IgD-negative memory B cell (primary cell): ENCODE results near the gene HAP1. TPM values are rescaled to one million over a fixed set of nuclear protein-coding genes. Genes with fewer than 3 reads are reported as not detected.
"Not testable (repeated sequence)": the region's sequence is repeated elsewhere in the genome, so short reads cannot be mapped to it uniquely, and the experiment has no call there.

Experiments used
- H3K27ac Mint-ChIP-seq, 3 donors: one replicate each; pipeline ENCODE4 v1.8.0; 2020 to 2022; ENCODE audit warnings: mild to moderate bottlenecking in 3 of 3, mixed read lengths in 3 of 3, moderate library complexity in 1 of 3
- H3K27me3 Mint-ChIP-seq: one replicate; pipeline ENCODE4 v1.8.0; 2021; ENCODE audit warnings: mixed read lengths
- H3K36me3 Mint-ChIP-seq: one replicate; pipeline ENCODE4 v1.8.0; 2020; ENCODE audit warnings: mild to moderate bottlenecking, mixed read lengths
- H3K4me1 Mint-ChIP-seq, 3 donors: one replicate each; pipeline ENCODE4 v1.8.0; 2020 to 2022; ENCODE audit warnings: mixed read lengths in 3 of 3, mild to moderate bottlenecking in 1 of 3
- H3K4me3 Mint-ChIP-seq, 4 donors: one replicate each; pipeline ENCODE4 v1.8.0; 2020 to 2022; ENCODE audit warnings: mild to moderate bottlenecking in 4 of 4, mixed read lengths in 4 of 4, moderate library complexity in 3 of 4
- H3K9me3 Mint-ChIP-seq, 3 donors: one replicate each; pipeline ENCODE4 v1.8.0; 2020 to 2021; ENCODE audit warnings: mixed read lengths in 3 of 3, mild to moderate bottlenecking in 1 of 3
- polyA plus RNA-seq: library from polyadenylated mRNA; unstranded; fragments of 300-500 nt; fragmentation: Illumina TruSeq; gene quantifications from one replicate; pipeline ENCODE4 v1.2.3, GENCODE V29; 2021

Gene HAP1
- polyA plus RNA-seq = not detected

GRCh38 chr17:41734139-41734948 lies at the start of gene HAP1:
HAP1 (minus strand) TSS chr17:41734643; CDS start chr17:41734634, 9 bp downstream.
- H3K36me3 Mint-ChIP-seq = peaks cover 1% of the 10 kb centered on the region
- peaks cover 0 to 2% (median 0%) of the 10 kb centered on the region in 3 donors for H3K9me3 Mint-ChIP-seq
- peak within 1 kb of the TSS; percentile 28 to 88 (median 72) for H3K4me3 Mint-ChIP-seq

GRCh38 chr17:41782142-41782541 lies 47.7 kb upstream of the HAP1 start:
- Mint-ChIP-seq H3K36me3 (peaks cover 4% of the 10 kb centered on the region), H3K4me3 (peak overlapping the region in 2 of 4 donors; percentile 68 to 79), H3K9me3 (no peaks in the 10 kb centered on the region), H3K4me1 (peaks cover 20 to 30% (median 21%) of the 10 kb centered on the region in 3 donors), H3K27me3 (peaks cover 3% of the 10 kb centered on the region), H3K27ac (no peak overlapping the region)

More at GRCh38 chr17:41734139-41734948, at the start of gene HAP1:
- Mint-ChIP-seq H3K27ac (peak within 1 kb of the TSS in 1 of 3 donors; percentile 6), H3K4me1 (peaks cover 4 to 9% (median 5%) of the 10 kb centered on the region in 3 donors), H3K27me3 (peaks cover 37% of the 10 kb centered on the region)

DNA sequence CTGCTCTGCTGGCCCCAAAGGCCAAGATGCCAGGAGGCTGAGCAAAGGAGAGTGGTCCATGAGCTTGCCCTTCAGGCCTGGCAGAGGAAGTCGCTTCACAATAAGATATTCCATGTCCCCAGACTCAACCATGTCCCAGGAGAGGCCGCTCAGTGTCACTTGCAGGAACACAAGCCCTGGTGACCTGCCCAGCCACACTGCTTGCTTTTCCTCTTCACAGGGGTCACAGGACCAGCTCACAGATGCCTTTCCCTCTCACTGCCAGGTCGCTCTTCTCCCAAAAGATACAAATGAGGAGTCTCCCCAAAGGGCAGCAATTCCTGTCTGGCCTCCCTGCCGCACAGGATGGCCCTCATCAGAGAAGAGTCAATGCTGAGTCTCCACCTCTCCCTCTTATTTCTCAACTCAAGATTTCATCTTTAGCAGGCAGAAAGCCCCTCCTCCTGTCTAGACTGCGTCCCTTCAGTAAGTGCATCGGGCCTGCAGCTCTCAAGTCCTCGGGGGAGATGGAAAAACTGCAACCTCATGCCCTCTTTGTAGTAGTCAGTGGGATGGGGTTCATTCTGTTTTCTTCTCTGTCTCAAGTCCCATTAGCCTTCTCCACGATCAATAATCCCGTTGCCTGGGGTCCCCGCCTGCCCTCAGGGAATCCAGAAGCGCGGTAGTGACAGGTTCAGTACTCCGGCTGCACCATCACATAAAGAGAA lies 47.1 kb upstream of the HAP1 start:
- no peaks in the 10 kb centered on the region for H3K9me3 Mint-ChIP-seq
- H3K27me3 Mint-ChIP-seq = peaks cover 3% of the 10 kb centered on the region
- H3K4me3 Mint-ChIP-seq = peak overlapping the region in 2 of 4 donors; percentile 68 to 79
- no peak overlapping the region for H3K27ac Mint-ChIP-seq
- H3K4me1 Mint-ChIP-seq = peaks cover 17 to 24% (median 21%) of the 10 kb centered on the region in 3 donors
- H3K36me3 Mint-ChIP-seq = peaks cover 4% of the 10 kb centered on the region

DNA sequence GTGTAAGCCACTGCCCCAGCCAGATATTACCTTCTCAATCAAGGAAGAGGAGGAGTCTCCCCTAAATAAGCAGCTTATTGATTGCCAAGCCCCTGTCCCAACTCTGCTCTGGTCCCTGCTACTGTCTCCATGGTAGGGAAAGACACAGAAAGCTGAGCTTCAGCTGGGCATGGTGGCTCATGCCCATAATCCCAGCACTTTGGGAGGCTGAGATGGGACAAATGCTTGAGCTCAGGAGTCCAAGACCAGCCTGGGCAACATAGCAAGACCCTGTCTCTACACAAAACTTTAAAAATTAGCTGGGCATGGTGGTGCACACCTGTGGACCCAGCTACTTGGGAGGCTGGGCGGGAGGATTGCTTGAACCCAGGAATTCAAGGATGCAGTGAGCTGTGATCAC lies 45.5 kb upstream of the HAP1 start:
- H3K36me3 Mint-ChIP-seq = peaks cover 7% of the 10 kb centered on the region
- H3K4me1 Mint-ChIP-seq = peaks cover 13 to 26% (median 18%) of the 10 kb centered on the region in 3 donors
- H3K27ac Mint-ChIP-seq = no peak overlapping the region
- peaks cover 5% of the 10 kb centered on the region for H3K27me3 Mint-ChIP-seq
- H3K9me3 Mint-ChIP-seq = no peaks in the 10 kb centered on the region
- no peak overlapping the region for H3K4me3 Mint-ChIP-seq

DNA sequence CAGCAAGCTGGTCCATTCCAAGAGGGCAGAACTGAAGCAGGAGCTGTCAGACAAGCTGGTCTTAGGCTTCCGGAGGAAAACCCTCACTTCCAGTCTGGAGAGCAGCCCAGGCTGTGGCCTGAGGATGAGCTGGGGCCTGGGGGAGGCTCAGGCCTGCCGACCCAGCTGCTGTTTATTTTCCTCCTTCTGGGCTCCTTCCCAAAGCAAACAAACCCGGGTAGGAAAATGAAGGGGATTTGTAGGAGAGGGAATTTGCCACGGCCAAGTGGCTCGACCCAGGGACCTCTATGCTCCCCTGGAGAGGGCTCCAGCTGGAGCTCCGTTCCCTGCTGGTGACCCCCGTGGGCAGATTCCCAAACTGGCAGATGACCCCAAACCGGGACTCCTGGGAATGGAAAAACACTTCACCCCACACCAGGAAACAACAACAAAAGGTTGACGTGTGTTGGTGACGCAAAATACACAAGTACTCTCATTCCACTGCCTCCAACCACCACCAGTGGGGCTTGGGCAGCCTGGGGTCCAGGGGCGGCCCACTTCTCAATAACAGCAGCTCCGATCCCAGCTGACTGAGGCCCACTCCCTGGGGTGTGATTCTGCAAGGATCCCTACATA lies 43.2 kb upstream of the HAP1 start:
- Mint-ChIP-seq H3K4me3 (no peak overlapping the region), H3K27ac (no peak overlapping the region), H3K27me3 (peaks cover 2% of the 10 kb centered on the region), H3K36me3 (peaks cover 7% of the 10 kb centered on the region), H3K9me3 (no peaks in the 10 kb centered on the region), H3K4me1 (peaks cover 5 to 23% (median 10%) of the 10 kb centered on the region in 3 donors)

- peaks cover 2% of the 10 kb centered on the region for H3K27me3 Mint-ChIP-seq
- no peak overlapping the region for H3K4me3 Mint-ChIP-seq
- peaks cover 7% of the 10 kb centered on the region for H3K36me3 Mint-ChIP-seq
- H3K27ac Mint-ChIP-seq = no peak overlapping the region
- H3K9me3 Mint-ChIP-seq = no peaks in the 10 kb centered on the region
- H3K4me1 Mint-ChIP-seq = peaks cover 3 to 18% (median 7%) of the 10 kb centered on the region in 3 donors
Measured at GRCh38 chr17:41777157-41777573, 42.7 kb upstream of the HAP1 start.

DNA sequence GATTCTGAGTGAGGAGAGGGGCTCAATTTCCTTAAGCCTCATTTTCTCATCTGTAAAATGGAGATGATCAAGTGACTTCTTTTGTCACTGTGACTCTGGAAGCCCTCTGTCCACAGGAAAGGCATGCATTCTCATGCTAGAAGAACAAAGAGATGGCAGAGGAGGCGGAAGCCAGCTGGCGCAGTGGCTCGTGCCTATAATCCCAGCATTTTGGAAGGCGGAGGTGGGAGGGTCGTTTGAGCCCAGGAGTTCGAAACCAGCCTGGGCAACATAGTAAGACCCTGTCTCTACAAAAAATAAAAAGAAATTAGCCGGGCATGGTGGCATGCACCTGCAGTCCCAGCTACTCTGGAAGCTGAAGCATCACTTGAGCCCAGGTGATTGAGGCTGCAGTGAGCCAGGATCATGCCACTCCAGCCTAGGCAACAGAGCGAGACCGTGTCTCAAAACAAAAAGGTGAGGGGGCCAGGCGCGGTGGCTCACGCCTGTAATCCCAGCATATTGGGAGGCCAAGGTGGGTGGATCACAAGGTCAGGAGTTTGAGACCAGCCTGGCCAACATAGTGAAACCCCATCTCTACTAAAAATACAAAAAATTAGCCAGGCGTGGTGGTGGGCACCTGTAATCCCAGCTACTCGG lies 41.9 kb upstream of the HAP1 start:
- not testable (repeated sequence) for H3K4me3 Mint-ChIP-seq, H3K36me3 Mint-ChIP-seq, H3K27me3 Mint-ChIP-seq, H3K9me3 Mint-ChIP-seq
- Mint-ChIP-seq H3K4me1 (peaks cover 4 to 11% (median 4%) of the 10 kb centered on the region in 3 donors), H3K27ac (peak overlapping the region in 1 of 3 donors; percentile 50)

- H3K36me3 Mint-ChIP-seq = peaks cover 4% of the 10 kb centered on the region
- no peak overlapping the region for H3K4me3 Mint-ChIP-seq
- peaks cover 5 to 11% (median 5%) of the 10 kb centered on the region in 3 donors for H3K4me1 Mint-ChIP-seq
- H3K27me3 Mint-ChIP-seq = peaks cover 2% of the 10 kb centered on the region
- H3K9me3 Mint-ChIP-seq = no peaks in the 10 kb centered on the region
- peak overlapping the region in 1 of 3 donors; percentile 50 for H3K27ac Mint-ChIP-seq
Measured at GRCh38 chr17:41775394-41776226, 41.2 kb upstream of the HAP1 start.

DNA sequence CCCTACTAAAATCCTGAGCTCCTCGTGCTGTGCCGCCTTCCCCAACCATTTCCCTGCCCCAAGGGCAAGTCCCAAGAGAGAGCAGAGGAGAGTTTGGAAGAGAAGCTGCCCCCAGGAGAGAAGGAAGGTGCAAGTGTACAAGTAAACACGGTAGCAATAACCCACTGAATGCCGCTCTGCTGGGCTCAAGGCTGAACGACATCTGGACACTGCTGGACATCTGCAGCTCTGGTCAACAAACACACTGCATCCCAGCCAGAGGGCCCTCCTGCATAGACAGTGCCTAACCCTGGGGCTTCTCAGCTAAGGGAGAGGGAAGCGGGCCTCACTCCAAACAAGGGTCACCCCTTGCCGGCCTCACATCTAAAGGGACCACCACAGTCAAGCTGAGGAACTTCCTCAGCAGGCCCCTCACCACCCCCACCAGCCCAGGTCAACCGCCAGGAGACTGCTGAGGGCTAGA lies 39.3 kb upstream of the HAP1 start:
- H3K9me3 Mint-ChIP-seq = no peaks in the 10 kb centered on the region
- H3K4me1 Mint-ChIP-seq = peaks cover 5 to 9% (median 5%) of the 10 kb centered on the region in 3 donors
- H3K4me3 Mint-ChIP-seq = no peak overlapping the region
- H3K27me3 Mint-ChIP-seq = peaks cover 2% of the 10 kb centered on the region
- no peak overlapping the region for H3K27ac Mint-ChIP-seq
- peaks cover 6% of the 10 kb centered on the region for H3K36me3 Mint-ChIP-seq

DNA sequence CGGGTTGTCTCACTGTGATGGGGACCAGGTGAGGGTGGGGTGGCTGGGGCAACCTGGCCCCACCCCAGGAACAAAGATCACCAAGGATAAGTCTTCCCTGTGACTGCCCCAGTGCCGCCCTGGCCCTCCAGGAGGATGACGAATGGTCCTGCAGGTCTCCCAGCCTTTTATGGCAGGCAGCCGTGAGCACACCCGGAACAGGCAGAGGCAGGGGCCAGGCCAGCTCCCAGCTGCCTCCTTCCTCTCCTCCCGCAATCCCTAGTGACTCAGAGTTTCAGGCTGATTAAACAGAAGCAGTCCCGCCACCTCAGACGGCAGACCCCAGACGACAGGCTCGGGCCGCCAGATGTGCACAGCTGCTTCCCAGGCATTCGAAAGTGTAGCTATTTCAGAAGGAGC lies 38.7 kb upstream of the HAP1 start:
- Mint-ChIP-seq H3K36me3 (peaks cover 8% of the 10 kb centered on the region), H3K27ac (no peak overlapping the region), H3K27me3 (peaks cover 2% of the 10 kb centered on the region), H3K4me1 (peaks cover 5 to 11% (median 5%) of the 10 kb centered on the region in 3 donors), H3K4me3 (peak overlapping the region in 1 of 4 donors; percentile 66), H3K9me3 (no peaks in the 10 kb centered on the region)

- H3K4me1 Mint-ChIP-seq = peaks cover 5 to 12% (median 5%) of the 10 kb centered on the region in 3 donors
- H3K27me3 Mint-ChIP-seq = peaks cover 2% of the 10 kb centered on the region
- H3K27ac Mint-ChIP-seq = no peak overlapping the region
- H3K36me3 Mint-ChIP-seq = peaks cover 8% of the 10 kb centered on the region
- H3K4me3 Mint-ChIP-seq = no peak overlapping the region
- H3K9me3 Mint-ChIP-seq = no peaks in the 10 kb centered on the region
Measured at GRCh38 chr17:41772586-41773189, 38.2 kb upstream of the HAP1 start.

DNA sequence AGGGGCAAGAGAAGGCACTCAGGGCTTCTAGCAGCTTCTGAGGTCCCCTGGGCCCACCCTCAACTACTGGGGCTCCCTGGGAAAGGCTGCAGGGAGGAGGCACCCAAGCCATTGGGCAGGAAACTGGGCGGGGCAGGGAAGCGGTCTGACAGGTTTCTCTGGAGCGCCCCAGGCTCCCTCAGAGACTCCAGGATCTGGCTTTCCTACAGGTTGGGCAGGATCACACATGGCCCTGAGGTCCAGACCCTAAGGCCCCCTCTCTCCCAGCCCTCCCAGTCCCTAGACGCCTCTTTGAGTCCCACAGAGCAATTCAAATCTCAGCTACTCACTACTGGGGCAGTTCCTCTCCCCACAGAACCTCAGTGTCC lies 37.8 kb upstream of the HAP1 start:
- Mint-ChIP-seq H3K27me3 (peaks cover 2% of the 10 kb centered on the region), H3K27ac (no peak overlapping the region), H3K4me1 (peaks cover 5 to 14% (median 5%) of the 10 kb centered on the region in 3 donors), H3K4me3 (no peak overlapping the region), H3K9me3 (no peaks in the 10 kb centered on the region), H3K36me3 (peaks cover 8% of the 10 kb centered on the region)

GRCh38 chr17:41771389-41772206 lies 37.2 kb upstream of the HAP1 start:
- peaks cover 9% of the 10 kb centered on the region for H3K36me3 Mint-ChIP-seq
- H3K9me3 Mint-ChIP-seq = no peaks in the 10 kb centered on the region
- peak overlapping the region; percentile 75 to 87 (median 82) for H3K4me3 Mint-ChIP-seq

More at GRCh38 chr17:41771389-41772206, 37.2 kb upstream of the HAP1 start:
- H3K27ac Mint-ChIP-seq = peak overlapping the region; percentile 50 to 67 (median 51)
- H3K4me1 Mint-ChIP-seq = peaks cover 5 to 14% (median 5%) of the 10 kb centered on the region in 3 donors
- H3K27me3 Mint-ChIP-seq = peaks cover 2% of the 10 kb centered on the region
